Eye (tissue), 1 donor: ENCODE data around the gene FAM120B.
"Not testable (repeated sequence)": the region's sequence is repeated elsewhere in the genome, so short reads cannot be mapped to it uniquely, and the experiment has no call there.

ENCODE experiments used
- DNase-seq: peaks from one replicate; pipeline ENCODE4 v3.0.0-alpha.2; 2015

The FAM120B gene

GRCh38 chr6:170305805-170306323 lies 694 bp upstream of the FAM120B start:
- no peak for DNase-seq

- DNase-seq, result no peak
These were observed 555 bp downstream of the FAM120B start for GRCh38 chr6:170307080-170307545.

GRCh38 chr6:170308761-170309160 lies 2.2 kb downstream of the FAM120B start:
- no peak for DNase-seq

- no peak for DNase-seq
These were observed 5.1 kb downstream of the FAM120B start for GRCh38 chr6:170311696-170312095.

- no peak for DNase-seq
These were observed 6.3 kb downstream of the FAM120B start for GRCh38 chr6:170312876-170313275.

GRCh38 chr6:170313716-170314295 lies 7.2 kb downstream of the FAM120B start:
- no peak for DNase-seq

- no peak for DNase-seq
These were observed 8.4 kb downstream of the FAM120B start for GRCh38 chr6:170314983-170315382.

GRCh38 chr6:170316071-170316470 lies 9.5 kb downstream of the FAM120B start:
- no peak for DNase-seq

- DNase-seq, result no peak
These were observed 10.5 kb downstream of the FAM120B start for GRCh38 chr6:170317076-170317475.

- no peak for DNase-seq
These were observed 11.2 kb downstream of the FAM120B start for GRCh38 chr6:170317718-170318117.

GRCh38 chr6:170329321-170329720 lies 22.8 kb downstream of the FAM120B start:
- no peak for DNase-seq

GRCh38 chr6:170335199-170335598 lies 28.6 kb downstream of the FAM120B start:
- DNase-seq, result not testable (repeated sequence)

- DNase-seq, result peak; percentile 18
These were observed 38.3 kb downstream of the FAM120B start for GRCh38 chr6:170344631-170345576.

- no peak for DNase-seq
These were observed 39.1 kb downstream of the FAM120B start for GRCh38 chr6:170345662-170346061.

- no peak for DNase-seq
These were observed 40.1 kb downstream of the FAM120B start for GRCh38 chr6:170346649-170347048.

GRCh38 chr6:170347091-170347490 lies 40.5 kb downstream of the FAM120B start:
- no peak for DNase-seq

GRCh38 chr6:170347975-170348374 lies 41.4 kb downstream of the FAM120B start:
- DNase-seq, result no peak

GRCh38 chr6:170351456-170351855 lies 44.9 kb downstream of the FAM120B start:
- DNase-seq, result not testable (repeated sequence)

- DNase-seq, result not testable (repeated sequence)
These were observed 48.6 kb downstream of the FAM120B start for GRCh38 chr6:170355190-170355589.

GRCh38 chr6:170355661-170356060 lies 49.1 kb downstream of the FAM120B start:
- DNase-seq, result no peak

GRCh38 chr6:170357812-170358211 lies 51.3 kb downstream of the FAM120B start:
- no peak for DNase-seq

GRCh38 chr6:170358496-170358895 lies 51.9 kb downstream of the FAM120B start:
- DNase-seq, result no peak

GRCh38 chr6:170360476-170360875 lies 53.9 kb downstream of the FAM120B start:
- no peak for DNase-seq

GRCh38 chr6:170361335-170361734 lies 54.8 kb downstream of the FAM120B start:
- DNase-seq, result no peak
